HepG2 (cell line): ENCODE results near the gene CFAP119. TPM values are rescaled to one million over a fixed set of nuclear protein-coding genes. Genes with fewer than 3 reads are reported as not detected.
A peak's percentile ranks its signal among the peaks of the same experiment; 100 is the strongest.

ENCODE experiments used
- ETV5 ChIP-seq: IDR thresholded peaks from 2 replicates; pipeline ENCODE4 v1.6.1; 2018; ENCODE audit warnings: missing biosample characterization, missing genetic modification reagents, inconsistent platforms, borderline replicate concordance
- GATA4 ChIP-seq: sonication (generic); IDR thresholded peaks from 2 replicates; pipeline ENCODE4 v1.6.1; 2016; ENCODE audit warnings: antibody characterized with exemption, low read depth, borderline replicate concordance
- GFI1 ChIP-seq: sonication (generic); formaldehyde crosslinking; IDR thresholded peaks from 2 replicates; pipeline ENCODE4 v1.5.0; 2020; ENCODE audit warnings: missing genetic modification reagents, mild to moderate bottlenecking, borderline replicate concordance
- HDAC1 ChIP-seq: sonication (generic); formaldehyde crosslinking; IDR thresholded peaks from 2 replicates; pipeline ENCODE4 v1.5.1; 2020; ENCODE audit warnings: mild to moderate bottlenecking, missing genetic modification reagents
- IRF2 ChIP-seq: IDR thresholded peaks from 2 replicates; pipeline ENCODE4 v1.6.1; 2018; ENCODE audit warnings: missing genetic modification reagents, missing compliant biosample characterization
- ISL2 ChIP-seq: sonication (generic); formaldehyde crosslinking; IDR thresholded peaks from 2 replicates; pipeline ENCODE4 v1.5.0; 2020; ENCODE audit warnings: missing genetic modification reagents
- KDM6A ChIP-seq: IDR thresholded peaks from 2 replicates; pipeline ENCODE4 v1.6.1; 2016; ENCODE audit warnings: low read depth
- KLF11 ChIP-seq: IDR thresholded peaks from 2 replicates; pipeline ENCODE4 v1.6.1; 2016; ENCODE audit warnings: missing compliant biosample characterization
- NCOR1 ChIP-seq: fragments of 200-600 bp; sonication (generic); IDR thresholded peaks from 2 replicates; pipeline ENCODE4 v1.7.0; 2017; ENCODE audit warnings: antibody characterized with exemption, low read length, borderline replicate concordance
- SIX1 ChIP-seq: sonication (generic); formaldehyde crosslinking; IDR thresholded peaks from 2 replicates; pipeline ENCODE4 v1.4.0; 2020; ENCODE audit warnings: missing genetic modification reagents, borderline replicate concordance
- SOX5 ChIP-seq: IDR thresholded peaks from 2 replicates; pipeline ENCODE4 v1.6.1; 2016; ENCODE audit warnings: borderline replicate concordance
- TBX2 ChIP-seq: sonication (generic); formaldehyde crosslinking; IDR thresholded peaks from 2 replicates; pipeline ENCODE4 v1.5.0; 2020; ENCODE audit warnings: missing genetic modification reagents, mild to moderate bottlenecking, borderline replicate concordance
- TCF7 ChIP-seq: sonication (generic); IDR thresholded peaks from 2 replicates; pipeline ENCODE4 v1.6.1; 2016; ENCODE audit warnings: antibody characterized with exemption, low read depth
- TFE3 ChIP-seq: IDR thresholded peaks from 2 replicates; pipeline ENCODE4 v1.6.1; 2016
- ZNF24 ChIP-seq: fragments of 450-650 bp; IDR thresholded peaks from 2 replicates; pipeline ENCODE4 v1.6.1; 2017; ENCODE audit warnings: antibody characterized with exemption, mild to moderate bottlenecking
- ZNF362 ChIP-seq: sonication (generic); formaldehyde crosslinking; IDR thresholded peaks from 2 replicates; pipeline ENCODE4 v1.4.0; 2020; ENCODE audit warnings: missing genetic modification reagents, mild to moderate bottlenecking, borderline replicate concordance
- ZNF501 ChIP-seq: sonication (generic); formaldehyde crosslinking; IDR thresholded peaks from 2 replicates; pipeline ENCODE4 v1.5.1; 2020; ENCODE audit warnings: mild to moderate bottlenecking, moderate library complexity, missing genetic modification reagents
- ZNF503 ChIP-seq: sonication (generic); formaldehyde crosslinking; IDR thresholded peaks from 2 replicates; pipeline ENCODE4 v1.4.0; 2020; ENCODE audit warnings: missing genetic modification reagents
- ZNF574 ChIP-seq: sonication (generic); formaldehyde crosslinking; IDR thresholded peaks from 2 replicates; pipeline ENCODE4 v1.4.0; 2020; ENCODE audit warnings: missing genetic modification reagents
- polyA plus RNA-seq, 8 experiments: library from polyadenylated mRNA; depleted of rRNA in 3 of 8; stranded (reverse) in 7 of 8; unstranded in 1 of 8; fragments of >200 nt; fragmentation: Illumina TruSeq in 4 of 8; extraction: Trizol in 4 of 8; gene quantifications; 2 replicates each; pipeline versions ENCODE4 v1.2.1 to v1.2.3, GENCODE V29; 2011 to 2016; ENCODE audit warnings: low read depth in 4 of 8, missing spikeins in 1 of 8, mixed read lengths in 1 of 8; ENCODE audit not compliant: insufficient read depth in 1 of 8
- total RNA-seq, 5 experiments: library from RNA; depleted of rRNA; stranded (reverse); fragments of >200 nt; fragmentation: Illumina TruSeq; extraction: Trizol; gene quantifications; 2 replicates each; pipeline ENCODE4 v1.2.3, GENCODE V29; 2016; ENCODE audit warnings: low read depth in 1 of 5
- TF ChIP-seq, protein P1 (sequence below), 2 experiments: sonication (generic) in 1 of 2; formaldehyde crosslinking in 1 of 2; IDR thresholded peaks; 2 replicates each; pipeline versions ENCODE4 v1.4.0 to v1.6.1; 2018 to 2020; ENCODE audit warnings: missing genetic modification reagents in 2 of 2, borderline replicate concordance in 1 of 2, low read depth in 1 of 2, mild to moderate bottlenecking in 1 of 2, missing biosample characterization in 1 of 2

CFAP119 gene
- total and polyA plus RNA-seq, 2 of the 13 experiments (the other 11 are each of a cell fraction or from before 2014, with no cell fraction given): 6.4 TPM

DNA sequence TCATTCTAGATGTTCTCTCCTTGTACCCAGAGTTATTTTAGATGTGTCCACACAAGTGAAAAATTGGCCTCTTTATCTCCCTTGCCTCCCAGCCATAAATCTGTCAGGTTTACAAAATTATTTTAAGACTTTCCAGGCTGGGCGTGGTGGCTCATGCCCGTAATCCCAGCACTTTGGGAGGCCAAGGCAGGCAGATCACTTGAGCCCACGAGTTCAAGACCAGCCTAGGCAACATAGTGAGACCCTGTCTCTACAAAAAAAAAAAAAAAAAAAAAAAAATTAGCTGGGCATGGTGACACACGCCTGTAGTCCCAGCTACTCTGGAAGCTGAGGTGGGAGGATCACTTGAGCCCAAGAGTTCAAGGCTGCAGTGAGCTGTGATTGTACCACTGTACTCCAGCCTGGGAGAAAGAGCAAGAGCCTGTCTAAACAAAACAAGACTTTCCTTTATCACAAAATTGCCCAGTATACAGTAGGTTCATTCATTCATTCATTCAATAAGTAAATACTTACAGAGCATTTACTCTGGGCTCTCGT, 47.1 kb upstream of the CFAP119 start (continued):
- TF ChIP-seq ZNF503 (0 out of 2 replicates have a peak, but pooled peaks have one; percentile 24), TCF7 (peak; percentile 30; the same call in 1 of the 2 replicates), ZNF24 (peak; percentile 95), ZNF574 (CRISPR knock-in tag) (0 out of 2 replicates have a peak, but pooled peaks have one; percentile 58), ZNF362 (CRISPR knock-in tag) (peak; percentile 97), ISL2 (CRISPR knock-in tag) (peak; percentile 34; the same call in 1 of the 2 replicates), ETV5 (CRISPR knock-in tag) (peak; percentile 31; the same call in 1 of the 2 replicates), GATA4 (peak; percentile 42; the same call in 1 of the 2 replicates), HDAC1 (CRISPR knock-in tag) (peak; percentile 64; the same call in 1 of the 2 replicates), KLF11 (CRISPR knock-in tag) (peak; percentile 21; the same call in 1 of the 2 replicates), IRF2 (CRISPR knock-in tag) (peak; percentile 52; the same call in 1 of the 2 replicates), TFE3 (CRISPR knock-in tag) (peak; percentile 72; the same call in 1 of the 2 replicates), TBX2 (CRISPR knock-in tag) (0 out of 2 replicates have a peak, but pooled peaks have one; percentile 61), ZNF501 (CRISPR knock-in tag) (peak; percentile 75; the same call in 1 of the 2 replicates), KDM6A (CRISPR knock-in tag) (0 out of 2 replicates have a peak, but pooled peaks have one; percentile 35), GFI1 (peak; percentile 94), SOX5 (CRISPR knock-in tag) (peak; percentile 82), NCOR1 (peak; percentile 34; the same call in 1 of the 2 replicates), SIX1 (CRISPR knock-in tag) (peak; percentile 37; the same call in 1 of the 2 replicates)
- TF ChIP-seq, protein P1, sequence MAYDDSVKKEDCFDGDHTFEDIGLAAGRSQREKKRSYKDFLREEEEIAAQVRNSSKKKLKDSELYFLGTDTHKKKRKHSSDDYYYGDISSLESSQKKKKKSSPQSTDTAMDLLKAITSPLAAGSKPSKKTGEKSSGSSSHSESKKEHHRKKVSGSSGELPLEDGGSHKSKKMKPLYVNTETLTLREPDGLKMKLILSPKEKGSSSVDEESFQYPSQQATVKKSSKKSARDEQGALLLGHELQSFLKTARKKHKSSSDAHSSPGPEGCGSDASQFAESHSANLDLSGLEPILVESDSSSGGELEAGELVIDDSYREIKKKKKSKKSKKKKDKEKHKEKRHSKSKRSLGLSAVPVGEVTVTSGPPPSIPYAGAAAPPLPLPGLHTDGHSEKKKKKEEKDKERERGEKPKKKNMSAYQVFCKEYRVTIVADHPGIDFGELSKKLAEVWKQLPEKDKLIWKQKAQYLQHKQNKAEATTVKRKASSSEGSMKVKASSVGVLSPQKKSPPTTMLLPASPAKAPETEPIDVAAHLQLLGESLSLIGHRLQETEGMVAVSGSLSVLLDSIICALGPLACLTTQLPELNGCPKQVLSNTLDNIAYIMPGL (CRISPR knock-in tag; IDR thresholded peaks at IDR 0.05; ENCODE audit: borderline replicate concordance in 1 of 2, low read depth in 1 of 2): 0 out of 4 replicates have a peak, but pooled peaks of 1 of the 2 experiments have one; percentile 9
